ENCODE data around the gene MRPL2.
A peak's percentile ranks its signal among the peaks of the same experiment; 100 is the strongest.

The MRPL2 gene

DNA sequence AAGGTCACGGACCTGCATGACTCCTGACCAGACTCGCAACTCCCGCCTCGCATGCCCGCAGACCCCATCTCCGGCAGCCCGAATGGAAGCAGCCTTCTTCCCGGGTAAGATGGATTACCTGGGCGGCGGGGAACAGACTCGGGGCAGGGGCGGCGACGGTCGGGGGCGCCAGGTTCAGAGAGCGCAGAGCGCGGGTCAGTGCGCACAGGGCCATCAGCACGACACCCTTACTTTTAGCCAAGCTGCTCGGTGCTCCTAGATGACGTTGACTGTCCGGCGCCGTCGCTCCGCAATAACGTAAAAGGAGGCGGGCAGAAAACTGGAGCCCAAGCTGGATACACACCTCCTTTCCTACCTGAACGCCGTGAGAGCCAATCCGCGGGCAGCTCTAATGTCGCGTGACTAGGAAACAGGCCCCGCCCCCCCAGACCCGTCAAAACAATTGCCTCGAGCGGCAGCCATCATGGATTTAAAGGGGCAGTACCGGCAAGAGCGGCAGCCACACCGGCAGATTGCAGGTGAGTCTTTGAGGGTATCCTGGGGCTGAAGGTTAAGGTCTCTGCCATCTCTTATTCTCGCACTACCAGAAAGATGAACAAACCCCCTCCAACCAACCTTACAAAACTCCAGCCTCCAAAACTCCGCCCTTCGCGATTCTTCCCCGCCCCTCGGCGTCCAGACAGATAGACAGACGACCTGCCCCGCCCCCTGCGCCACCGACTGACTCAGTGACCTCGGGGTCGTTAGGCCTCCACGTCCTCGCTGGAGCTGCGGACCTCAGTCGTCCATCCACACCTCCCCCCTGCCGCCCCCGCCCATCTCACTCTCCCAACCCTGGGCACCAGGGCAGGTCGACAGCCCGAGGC lies at the start of gene MRPL2, which contains the start of gene KLC4:
MRPL2 (minus strand) TSS at position 267 of the 866 bp plus-strand sequence; CDS start at position 214, 53 bp downstream.
KLC4 (plus strand) TSS at position 464 of the 866 bp plus-strand sequence. CDS start 1,705 bp downstream, outside the sequence.
- peak; percentile 91 to 97 for DNase-seq (ENCODE audit: low read depth in 1 of 2, low spot score in 1 of 2)

GRCh38 chr6:43107344-43108062 lies 48.3 kb upstream of the MRPL2 start:
- no peak for DNase-seq (ENCODE audit: low read depth in 1 of 2, low spot score in 1 of 2)

DNA sequence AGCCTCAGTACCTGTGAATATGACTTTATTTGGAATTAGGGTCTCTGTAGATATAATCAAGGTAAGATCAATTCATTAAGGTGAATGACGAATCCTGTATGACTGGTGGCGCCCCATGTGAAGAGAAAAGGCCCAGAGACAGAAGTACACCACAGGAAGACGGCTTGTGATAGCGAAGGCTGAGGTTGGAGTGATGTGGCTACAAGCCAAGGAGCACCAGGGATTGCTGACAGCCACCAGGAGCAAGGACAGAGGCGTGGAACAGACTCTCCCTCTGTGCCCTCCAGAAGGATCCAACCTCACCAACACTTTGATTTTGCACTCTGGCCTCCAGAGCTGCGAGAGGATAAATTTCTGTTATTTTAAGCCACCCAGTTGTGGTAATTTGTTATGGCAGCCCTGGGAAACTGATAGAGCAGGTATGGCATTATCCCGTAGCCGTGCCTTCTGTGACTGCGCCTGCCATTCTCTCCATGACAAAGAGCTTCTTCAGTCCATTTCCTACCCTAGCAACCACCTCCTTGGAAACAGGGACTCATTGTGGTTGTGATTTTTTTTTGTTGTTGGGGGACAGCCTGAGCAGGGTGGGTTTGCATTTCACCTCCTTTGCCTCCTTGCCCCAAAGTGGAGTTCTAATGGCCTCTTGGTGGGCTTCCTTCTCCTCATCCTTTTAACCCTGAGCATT lies 46.4 kb upstream of the MRPL2 start:
- DNase-seq (ENCODE audit: low read depth in 1 of 2, low spot score in 1 of 2): no peak

GRCh38 chr6:43103253-43103876 lies 44.1 kb upstream of the MRPL2 start:
- no peak for DNase-seq (ENCODE audit: low read depth in 1 of 2, low spot score in 1 of 2)

DNA sequence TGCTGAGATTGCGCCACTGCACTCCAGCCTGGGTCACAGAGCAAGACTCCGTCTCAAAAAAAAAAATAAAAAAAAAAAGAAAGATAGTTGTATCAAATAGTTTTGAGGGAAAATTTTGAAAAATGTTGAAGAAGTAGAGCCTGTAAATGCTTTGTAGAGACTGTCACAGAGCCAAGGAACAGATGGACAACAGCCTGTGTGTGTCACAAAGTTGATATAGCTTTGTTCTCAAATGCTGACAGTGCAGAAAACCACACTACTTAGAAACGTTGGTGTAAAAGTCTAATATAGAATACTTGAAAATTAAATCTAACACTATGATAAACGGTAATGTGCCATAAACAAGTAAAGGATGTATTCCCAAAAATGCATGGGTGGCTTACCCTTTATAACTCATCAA lies 42.3 kb upstream of the MRPL2 start:
- DNase-seq (ENCODE audit: low read depth in 1 of 2, low spot score in 1 of 2): no peak

DNA sequence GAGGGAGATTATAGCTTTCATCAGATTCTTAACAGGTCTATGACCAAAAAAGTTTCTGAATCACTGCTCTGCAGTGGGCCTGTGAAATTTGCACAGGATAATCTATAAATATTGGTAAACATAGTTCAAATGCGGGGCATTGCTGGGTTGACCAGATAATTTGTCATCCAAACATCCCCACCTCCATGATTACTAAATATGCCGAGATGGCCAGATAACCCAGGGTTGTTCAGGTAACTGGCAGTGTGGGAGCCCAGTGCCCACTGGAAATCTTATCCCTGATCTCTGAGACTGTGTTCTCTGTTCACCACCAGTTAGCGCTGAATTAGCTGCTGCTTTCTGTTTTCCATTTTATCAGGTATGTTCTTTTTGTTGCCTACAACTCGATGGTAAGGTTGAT lies 38.3 kb upstream of the MRPL2 start:
- no peak for DNase-seq (ENCODE audit: low read depth in 1 of 2, low spot score in 1 of 2)

DNA sequence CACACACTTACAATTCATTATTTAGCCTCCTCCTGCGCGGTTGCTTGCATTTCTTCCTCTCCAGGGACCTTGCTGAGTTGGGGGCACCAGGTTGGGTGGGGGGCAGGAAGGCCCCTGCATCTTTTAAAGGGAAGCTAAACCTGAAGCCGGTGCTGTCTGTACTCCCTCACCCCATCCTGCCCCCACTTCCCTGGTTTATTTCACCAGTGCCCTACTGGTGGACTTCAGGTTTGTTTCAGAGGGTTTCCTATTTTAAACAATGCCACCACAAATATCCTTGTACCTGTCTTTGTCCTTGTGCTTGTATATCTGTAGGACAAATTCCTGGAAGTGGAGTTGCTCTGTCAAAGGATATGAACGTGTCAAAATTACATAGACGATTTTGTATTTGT lies 37.9 kb upstream of the MRPL2 start:
- no peak for DNase-seq (ENCODE audit: low read depth in 1 of 2, low spot score in 1 of 2)

GRCh38 chr6:43096451-43097097 lies 37.3 kb upstream of the MRPL2 start:
- no peak for DNase-seq (ENCODE audit: low read depth in 1 of 2, low spot score in 1 of 2)

- DNase-seq (ENCODE audit: low read depth in 1 of 2, low spot score in 1 of 2): no peak
Observed at GRCh38 chr6:43095939-43096338, 36.7 kb upstream of the MRPL2 start.

DNA sequence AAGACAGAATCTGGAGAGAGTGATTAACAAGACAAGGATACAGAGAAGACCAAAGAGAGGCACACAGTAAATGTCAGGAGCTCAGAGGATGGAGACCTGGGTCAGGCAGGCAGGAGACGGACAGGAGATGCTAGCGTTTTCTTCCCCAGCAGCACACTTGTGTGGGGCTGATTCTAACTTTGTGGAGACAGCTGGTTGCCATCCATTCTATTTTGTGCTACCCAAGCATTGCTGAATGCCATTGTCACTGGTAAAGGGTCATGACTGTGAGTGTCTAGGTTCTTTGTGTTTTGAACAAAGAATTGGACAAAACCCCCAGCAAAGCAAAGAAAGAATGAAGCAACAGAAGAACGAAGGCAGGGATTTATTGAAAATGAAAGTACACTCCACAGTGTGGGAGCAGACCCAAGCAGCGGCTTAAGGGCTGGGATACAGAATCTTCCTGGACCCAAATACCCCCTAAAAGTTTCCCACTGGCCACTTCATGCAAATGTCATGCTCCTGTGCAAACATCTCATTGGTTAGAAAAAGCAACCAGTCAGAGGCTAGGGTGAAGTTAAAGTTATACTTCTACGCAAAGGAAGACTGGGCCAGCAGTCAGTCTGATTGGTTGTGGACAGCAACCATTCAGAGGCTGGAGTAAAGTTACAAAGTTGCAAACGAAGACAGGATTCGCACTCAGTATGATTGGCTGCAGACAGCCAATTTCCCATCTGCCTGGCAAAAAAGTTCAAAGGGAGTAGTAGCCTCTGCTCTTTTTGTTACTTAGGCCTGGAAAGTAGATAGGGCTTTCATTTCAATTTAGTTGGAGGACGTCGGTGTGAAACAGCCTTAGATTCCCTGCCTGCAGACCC lies 34.4 kb upstream of the MRPL2 start:
- no peak for DNase-seq (ENCODE audit: low read depth in 1 of 2, low spot score in 1 of 2)

DNA sequence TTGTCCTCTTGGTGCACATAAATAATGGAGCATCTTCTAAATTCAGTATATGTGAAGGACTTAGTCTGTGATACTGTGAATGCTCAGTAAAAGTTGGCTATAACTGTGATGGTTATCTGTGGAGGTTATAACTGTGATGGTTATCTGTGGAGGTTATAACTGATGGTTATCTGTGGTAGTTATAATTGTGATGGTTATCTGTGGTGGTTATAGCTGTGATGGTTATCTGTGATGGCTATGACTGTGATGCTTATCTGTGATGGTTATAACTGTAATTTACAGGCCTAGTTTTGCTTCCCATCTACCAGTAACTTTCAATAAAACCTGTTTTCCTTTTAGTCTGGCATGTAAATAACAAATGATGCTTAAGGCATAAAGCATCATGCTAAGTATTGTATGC lies 33.4 kb upstream of the MRPL2 start:
- no peak for DNase-seq (ENCODE audit: low read depth in 1 of 2, low spot score in 1 of 2)

GRCh38 chr6:43091436-43091991 lies 32.3 kb upstream of the MRPL2 start:
- no peak for DNase-seq (ENCODE audit: low read depth in 1 of 2, low spot score in 1 of 2)

GRCh38 chr6:43091020-43091419 lies 31.8 kb upstream of the MRPL2 start:
- DNase-seq (ENCODE audit: low read depth in 1 of 2, low spot score in 1 of 2): no peak

GRCh38 chr6:43090559-43090956 lies 31.3 kb upstream of the MRPL2 start:
- DNase-seq (ENCODE audit: low read depth in 1 of 2, low spot score in 1 of 2): no peak

DNA sequence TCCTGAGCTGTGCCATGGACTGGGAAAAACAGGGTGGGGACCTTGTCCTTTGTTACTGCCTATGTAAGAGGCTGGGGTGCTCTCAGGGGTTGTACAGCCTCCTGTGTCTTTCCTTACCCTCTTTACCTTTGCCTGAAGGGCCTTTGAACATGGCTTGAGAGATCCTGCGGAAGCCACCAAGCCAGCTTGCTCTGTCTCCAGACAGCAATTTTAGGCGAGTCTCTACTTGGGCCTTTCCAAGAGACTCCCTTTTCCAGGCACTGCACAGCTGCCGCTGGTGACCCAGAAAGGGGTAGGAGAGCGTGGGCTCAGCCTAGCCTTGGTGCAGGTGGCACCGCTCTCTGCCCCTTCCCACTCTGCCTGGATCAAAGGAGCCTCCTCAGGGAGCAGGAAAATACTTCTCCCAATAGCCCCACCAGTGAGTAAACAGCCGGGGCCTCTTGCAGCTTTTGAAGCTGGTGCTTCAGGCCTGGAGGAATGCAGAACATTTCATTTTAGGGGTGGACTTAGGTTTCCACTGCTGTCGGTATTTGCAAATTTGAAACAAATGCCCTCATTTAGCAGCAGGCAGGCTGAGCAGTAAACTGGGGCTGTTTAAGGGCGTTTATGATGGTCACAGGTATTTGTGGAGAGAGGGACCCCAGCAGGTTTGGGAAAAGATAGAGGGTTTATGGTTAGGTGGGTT lies 30.8 kb upstream of the MRPL2 start:
- DNase-seq (ENCODE audit: low read depth in 1 of 2, low spot score in 1 of 2): no peak

- no peak for DNase-seq (ENCODE audit: low read depth in 1 of 2, low spot score in 1 of 2)
Observed at GRCh38 chr6:43089467-43089866, 30.2 kb upstream of the MRPL2 start.

- no peak for DNase-seq (ENCODE audit: low read depth in 1 of 2, low spot score in 1 of 2)
Observed at GRCh38 chr6:43088654-43089056, 29.4 kb upstream of the MRPL2 start.

GRCh38 chr6:43086022-43086658 lies 26.9 kb upstream of the MRPL2 start:
- no peak for DNase-seq (ENCODE audit: low read depth in 1 of 2, low spot score in 1 of 2)
